ENCODE results near the gene FHL1.

Gene FHL1

GRCh38 chrX:136122207-136122606 lies 25.1 kb upstream of the FHL1 start:
- no peaks in the 10 kb centered on the region for H3K9me3 ChIP-seq (ENCODE audit: insufficient read depth, low read depth, low read length)
- no peak overlapping the region for H3K27ac ChIP-seq (ENCODE audit: low read depth, low read length)
- no peaks in the 10 kb centered on the region for H3K36me3 ChIP-seq (ENCODE audit: insufficient read depth, low read length)
- H3K4me1 ChIP-seq (ENCODE audit: insufficient read depth, low read length): no peaks in the 10 kb centered on the region
- no peaks in the 10 kb centered on the region for H3K27me3 ChIP-seq (ENCODE audit: insufficient read depth, low read length)
- no peak overlapping the region for H3K4me3 ChIP-seq (ENCODE audit: low read length)
- no peak overlapping the region for H3K9ac ChIP-seq (ENCODE audit: low read depth, low read length)
- 94% methylated on average over 2 of the region's 2 CpGs for WGBS

GRCh38 chrX:136125106-136125505 lies 22.2 kb upstream of the FHL1 start:
- no peaks in the 10 kb centered on the region for H3K27me3 ChIP-seq (ENCODE audit: insufficient read depth, low read length)
- WGBS: 95% methylated on average over 11 of the region's 11 CpGs
- no peak overlapping the region for H3K4me3 ChIP-seq (ENCODE audit: low read length)

DNA sequence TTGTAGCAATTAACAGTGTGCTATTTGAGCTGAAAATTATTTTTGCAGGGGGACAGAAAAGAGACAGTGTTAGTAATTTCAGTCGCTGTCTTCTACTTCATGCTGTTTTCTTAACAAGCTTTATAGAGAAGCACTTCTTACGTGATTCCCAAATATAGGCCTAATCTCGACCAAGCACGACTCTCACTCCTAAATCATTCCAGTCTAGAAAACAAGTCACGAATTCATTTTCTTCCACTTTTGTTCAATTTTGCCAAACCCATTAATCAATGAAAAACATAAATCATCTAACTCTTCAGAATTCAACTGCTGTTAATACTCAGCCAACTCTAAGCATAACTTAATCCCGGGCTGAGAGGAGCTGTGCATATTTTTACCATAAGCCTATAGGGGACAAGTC lies 21.0 kb upstream of the FHL1 start:
- no peak overlapping the region for H3K9ac ChIP-seq (ENCODE audit: low read depth, low read length)
- WGBS: 75% methylated on average over 5 of the region's 6 CpGs

More at GRCh38 chrX:136125106-136125505, 22.2 kb upstream of the FHL1 start:
- H3K27ac ChIP-seq (ENCODE audit: low read depth, low read length): no peak overlapping the region
- no peak overlapping the region for H3K9ac ChIP-seq (ENCODE audit: low read depth, low read length)
- no peaks in the 10 kb centered on the region for H3K9me3 ChIP-seq (ENCODE audit: insufficient read depth, low read depth, low read length)
- H3K36me3 ChIP-seq (ENCODE audit: insufficient read depth, low read length): no peaks in the 10 kb centered on the region
- no peaks in the 10 kb centered on the region for H3K4me1 ChIP-seq (ENCODE audit: insufficient read depth, low read length)

DNA sequence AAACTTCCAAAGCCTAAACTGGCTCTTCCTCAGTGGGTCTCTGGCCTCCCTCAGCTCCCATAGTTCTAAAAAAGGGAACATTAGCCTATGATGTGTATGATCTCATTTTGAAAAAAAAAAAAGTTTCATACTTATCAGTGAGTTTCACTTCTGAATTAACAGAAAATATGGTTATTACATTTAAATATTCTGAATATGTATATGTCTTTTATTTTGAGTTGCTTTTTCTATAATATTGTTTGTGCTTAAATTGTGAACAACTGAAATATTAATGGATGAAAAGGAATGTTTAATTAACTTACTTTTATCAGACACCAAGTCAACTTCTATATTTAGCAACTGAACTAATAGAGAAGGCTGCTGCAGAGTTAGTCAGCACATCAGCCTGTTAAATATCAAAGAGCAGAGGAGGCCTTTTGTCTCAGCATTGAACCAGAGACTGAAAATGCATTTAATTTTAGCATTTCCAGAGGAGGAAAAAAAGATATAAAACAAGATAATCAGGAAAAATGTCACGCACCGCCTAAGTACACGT lies 20.4 kb upstream of the FHL1 start:
- no peaks in the 10 kb centered on the region for H3K27me3 ChIP-seq (ENCODE audit: insufficient read depth, low read length)
- H3K4me3 ChIP-seq (ENCODE audit: low read length): no peak overlapping the region
- no peak overlapping the region for H3K9ac ChIP-seq (ENCODE audit: low read depth, low read length)
- H3K4me1 ChIP-seq (ENCODE audit: insufficient read depth, low read length): no peaks in the 10 kb centered on the region
- no peaks in the 10 kb centered on the region for H3K9me3 ChIP-seq (ENCODE audit: insufficient read depth, low read depth, low read length)
- no peaks in the 10 kb centered on the region for H3K36me3 ChIP-seq (ENCODE audit: insufficient read depth, low read length)
- H3K27ac ChIP-seq (ENCODE audit: low read depth, low read length): no peak overlapping the region
- WGBS: 85% methylated on average over 3 of the region's 3 CpGs

More for the DNA sequence above, 21.0 kb upstream of the FHL1 start:
- H3K27me3 ChIP-seq (ENCODE audit: insufficient read depth, low read length): no peaks in the 10 kb centered on the region
- H3K36me3 ChIP-seq (ENCODE audit: insufficient read depth, low read length): no peaks in the 10 kb centered on the region
- H3K27ac ChIP-seq (ENCODE audit: low read depth, low read length): no peak overlapping the region
- H3K4me3 ChIP-seq (ENCODE audit: low read length): no peak overlapping the region
- H3K9me3 ChIP-seq (ENCODE audit: insufficient read depth, low read depth, low read length): no peaks in the 10 kb centered on the region
- H3K4me1 ChIP-seq (ENCODE audit: insufficient read depth, low read length): no peaks in the 10 kb centered on the region

- no peaks in the 10 kb centered on the region for H3K9me3 ChIP-seq (ENCODE audit: insufficient read depth, low read depth, low read length)
- no peaks in the 10 kb centered on the region for H3K36me3 ChIP-seq (ENCODE audit: insufficient read depth, low read length)
- no peaks in the 10 kb centered on the region for H3K27me3 ChIP-seq (ENCODE audit: insufficient read depth, low read length)
- 93% methylated on average over 2 of the region's 2 CpGs for WGBS
- no peaks in the 10 kb centered on the region for H3K4me1 ChIP-seq (ENCODE audit: insufficient read depth, low read length)
- H3K9ac ChIP-seq (ENCODE audit: low read depth, low read length): no peak overlapping the region
- H3K27ac ChIP-seq (ENCODE audit: low read depth, low read length): no peak overlapping the region
- no peak overlapping the region for H3K4me3 ChIP-seq (ENCODE audit: low read length)
Measured at GRCh38 chrX:136128743-136129142, 18.6 kb upstream of the FHL1 start.

DNA sequence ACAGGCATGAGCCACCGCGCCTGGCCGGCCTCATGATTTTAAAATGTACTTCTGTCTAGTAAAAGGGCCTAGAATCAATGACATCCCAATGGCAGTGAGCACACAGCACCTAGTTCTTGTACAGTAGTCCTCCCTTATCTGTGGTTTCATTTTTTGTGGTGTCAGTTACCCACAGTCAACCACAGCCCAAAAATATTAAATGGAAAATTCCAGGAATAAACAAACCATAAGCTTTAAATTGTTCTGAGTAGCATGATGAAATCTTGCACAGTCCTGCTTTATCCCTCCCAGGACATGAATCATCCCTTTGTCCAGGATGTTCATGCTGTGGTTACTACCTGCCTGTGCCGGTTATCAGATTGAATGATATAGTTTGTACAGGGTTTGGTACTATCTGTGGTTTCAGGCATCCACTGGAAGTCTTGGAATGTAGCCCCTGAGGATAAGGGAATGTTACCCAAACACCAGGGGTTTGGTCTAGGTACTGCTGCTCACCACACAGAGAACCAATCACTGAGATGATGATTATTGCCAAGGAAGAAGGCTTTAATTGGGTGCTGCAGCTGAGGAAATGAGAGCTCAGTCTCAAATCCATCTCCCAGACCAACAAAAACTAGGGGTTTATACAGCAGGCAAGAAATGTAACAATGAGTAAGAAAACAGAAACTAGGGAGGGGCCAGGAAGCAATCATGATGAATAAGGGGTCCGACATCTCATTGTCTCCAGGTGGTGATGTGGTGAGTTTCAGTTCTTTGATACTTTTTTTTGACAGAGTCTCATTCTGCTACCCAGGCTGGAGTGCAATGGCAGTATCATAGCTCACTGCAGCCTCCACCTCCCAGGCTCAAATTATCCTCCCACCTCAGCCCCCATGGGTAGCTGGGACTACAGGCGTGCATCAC lies 16.2 kb upstream of the FHL1 start:
- Histone ChIP-seq H3K9ac (ENCODE audit: low read depth, low read length) (no peak overlapping the region), H3K36me3 (ENCODE audit: insufficient read depth, low read length) (no peaks in the 10 kb centered on the region), H3K4me1 (ENCODE audit: insufficient read depth, low read length) (no peaks in the 10 kb centered on the region), H3K9me3 (ENCODE audit: insufficient read depth, low read depth, low read length) (no peaks in the 10 kb centered on the region), H3K27ac (ENCODE audit: low read depth, low read length) (no peak overlapping the region), H3K27me3 (ENCODE audit: insufficient read depth, low read length) (no peaks in the 10 kb centered on the region), H3K4me3 (ENCODE audit: low read length) (no peak overlapping the region)
- 78% methylated on average over 5 of the region's 6 CpGs for WGBS

- Histone ChIP-seq H3K27me3 (ENCODE audit: insufficient read depth, low read length) (no peaks in the 10 kb centered on the region), H3K9me3 (ENCODE audit: insufficient read depth, low read depth, low read length) (no peaks in the 10 kb centered on the region), H3K36me3 (ENCODE audit: insufficient read depth, low read length) (no peaks in the 10 kb centered on the region), H3K9ac (ENCODE audit: low read depth, low read length) (no peak overlapping the region), H3K27ac (ENCODE audit: low read depth, low read length) (peak overlapping the region; percentile 35; the same call in 1 of the 2 replicates), H3K4me1 (ENCODE audit: insufficient read depth, low read length) (no peaks in the 10 kb centered on the region), H3K4me3 (ENCODE audit: low read length) (no peak overlapping the region)
- 6% methylated on average over 2 of the region's 4 CpGs for WGBS
Measured at GRCh38 chrX:136138939-136139338, 8.4 kb upstream of the FHL1 start.

DNA sequence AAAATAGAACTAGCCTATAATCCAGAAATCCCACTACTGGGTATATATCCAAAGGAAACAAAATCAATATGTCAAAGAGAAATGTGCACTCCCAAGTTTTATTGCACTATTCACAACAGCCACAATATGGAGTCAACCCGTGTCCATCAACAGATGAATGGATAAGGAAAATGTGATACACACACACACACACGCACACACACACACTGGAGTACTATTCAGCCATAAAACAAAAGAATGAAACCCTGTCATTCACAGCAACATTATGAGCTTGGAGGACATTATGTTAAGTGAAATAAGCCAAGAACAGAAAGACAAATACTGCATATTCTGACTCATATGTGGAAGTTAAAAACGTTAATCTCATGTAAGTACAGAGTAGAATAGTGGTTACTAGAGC lies 5.8 kb upstream of the FHL1 start:
- Histone ChIP-seq H3K27me3 (ENCODE audit: insufficient read depth, low read length) (peaks cover 21% of the 10 kb centered on the region), H3K4me1 (ENCODE audit: insufficient read depth, low read length) (no peaks in the 10 kb centered on the region), H3K4me3 (ENCODE audit: low read length) (no peak overlapping the region), H3K27ac (ENCODE audit: low read depth, low read length) (no peak overlapping the region), H3K9me3 (ENCODE audit: insufficient read depth, low read depth, low read length) (no peaks in the 10 kb centered on the region), H3K9ac (ENCODE audit: low read depth, low read length) (no peak overlapping the region), H3K36me3 (ENCODE audit: insufficient read depth, low read length) (no peaks in the 10 kb centered on the region)
- WGBS: 76% methylated on average over 1 of the region's 3 CpGs

GRCh38 chrX:136142592-136142991 lies 4.7 kb upstream of the FHL1 start:
- 95% methylated on average over 3 of the region's 3 CpGs for WGBS
- no peaks in the 10 kb centered on the region for H3K4me1 ChIP-seq (ENCODE audit: insufficient read depth, low read length)
- no peak overlapping the region for H3K27ac ChIP-seq (ENCODE audit: low read depth, low read length)
- H3K36me3 ChIP-seq (ENCODE audit: insufficient read depth, low read length): no peaks in the 10 kb centered on the region
- no peak overlapping the region for H3K4me3 ChIP-seq (ENCODE audit: low read length)
- H3K27me3 ChIP-seq (ENCODE audit: insufficient read depth, low read length): peaks cover 24% of the 10 kb centered on the region
- no peak overlapping the region for H3K9ac ChIP-seq (ENCODE audit: low read depth, low read length)
- no peaks in the 10 kb centered on the region for H3K9me3 ChIP-seq (ENCODE audit: insufficient read depth, low read depth, low read length)

- Histone ChIP-seq H3K9ac (ENCODE audit: low read depth, low read length) (no peak overlapping the region), H3K9me3 (ENCODE audit: insufficient read depth, low read depth, low read length) (no peaks in the 10 kb centered on the region), H3K27me3 (ENCODE audit: insufficient read depth, low read length) (peaks cover 27% of the 10 kb centered on the region), H3K4me3 (ENCODE audit: low read length) (no peak overlapping the region), H3K27ac (ENCODE audit: low read depth, low read length) (no peak overlapping the region), H3K36me3 (ENCODE audit: insufficient read depth, low read length) (no peaks in the 10 kb centered on the region), H3K4me1 (ENCODE audit: insufficient read depth, low read length) (no peaks in the 10 kb centered on the region)
- WGBS: 69% methylated on average over 8 of the region's 8 CpGs
Measured at GRCh38 chrX:136143711-136144110, 3.6 kb upstream of the FHL1 start.

- no peaks in the 10 kb centered on the region for H3K36me3 ChIP-seq (ENCODE audit: insufficient read depth, low read length)
- peak overlapping the region; percentile 43; the same call in 1 of the 2 replicates for H3K9ac ChIP-seq (ENCODE audit: low read depth, low read length)
- H3K27me3 ChIP-seq (ENCODE audit: insufficient read depth, low read length): peaks cover 29% of the 10 kb centered on the region
- no peaks in the 10 kb centered on the region for H3K9me3 ChIP-seq (ENCODE audit: insufficient read depth, low read depth, low read length)
- no peaks in the 10 kb centered on the region for H3K4me1 ChIP-seq (ENCODE audit: insufficient read depth, low read length)
- H3K27ac ChIP-seq (ENCODE audit: low read depth, low read length): no peak overlapping the region
- under 1% methylated on average over 57 of the region's 59 CpGs for WGBS
- H3K4me3 ChIP-seq (ENCODE audit: low read length): peak overlapping the region; percentile 55
Measured at GRCh38 chrX:136146614-136147314, 569 bp upstream of the FHL1 start.
